CD14-positive monocyte (primary cell): ENCODE results near the gene NRG3. TPM values are rescaled to one million over a fixed set of nuclear protein-coding genes. Genes with fewer than 3 reads are reported as not detected.

ENCODE experiments used
- DNase-seq, 3 donors: peaks; one replicate each; pipeline ENCODE4 v3.0.0-alpha.2; 2011 to 2022
- H2AFZ ChIP-seq: 2 replicates; pipeline ENCODE4 v1.6.0; 2012; ENCODE audit warnings: mild to moderate bottlenecking, low read depth, low read length, inconsistent platforms; ENCODE audit not compliant: insufficient read depth, poor library complexity, severe bottlenecking
- H3K27ac ChIP-seq, 2 donors: 1 replicate in 1 of 2; 2 replicates in 1 of 2; pipeline ENCODE4 v1.5.1; 2012 to 2013; ENCODE audit warnings: low read length in 2 of 2, control low read depth in 1 of 2, inconsistent platforms in 1 of 2, low read depth in 1 of 2, mild to moderate bottlenecking in 1 of 2
- H3K27me3 ChIP-seq, 2 donors: one replicate each; pipeline versions ENCODE4 v1.6.0 to v1.6.1; 2011 to 2013; ENCODE audit warnings: low read length in 2 of 2; ENCODE audit not compliant: control insufficient read depth in 2 of 2, insufficient read depth in 2 of 2
- H3K36me3 ChIP-seq, 2 donors: replicated peaks in 1 of 2; 1 replicate in 1 of 2; 2 replicates in 1 of 2; pipeline versions ENCODE4 v1.5.1 to v1.6.1; 2012 to 2013; ENCODE audit warnings: low read length in 2 of 2, control low read depth in 1 of 2, inconsistent platforms in 1 of 2, mild to moderate bottlenecking in 1 of 2; ENCODE audit not compliant: insufficient read depth in 2 of 2, control insufficient read depth in 1 of 2
- H3K4me1 ChIP-seq, 2 donors: 1 replicate in 1 of 2; 2 replicates in 1 of 2; pipeline versions ENCODE4 v1.5.1 to v1.6.1; 2012 to 2013; ENCODE audit warnings: low read length in 2 of 2, control low read depth in 1 of 2, inconsistent platforms in 1 of 2, mild to moderate bottlenecking in 1 of 2, moderate library complexity in 1 of 2; ENCODE audit not compliant: insufficient read depth in 2 of 2, control insufficient read depth in 1 of 2
- H3K4me2 ChIP-seq: replicated peaks from 2 replicates; pipeline ENCODE3; 2012; ENCODE audit warnings: low read length, moderate library complexity, mild to moderate bottlenecking; ENCODE audit not compliant: poor library complexity, severe bottlenecking; ENCODE audit errors: extremely low read depth
- H3K4me3 ChIP-seq, 3 experiments: fragments of 200-600 bp in 1 of 3; sonication (generic) in 1 of 3; replicated peaks in 1 of 3; 1 replicate in 2 of 3; 2 replicates in 1 of 3; pipeline ENCODE4 v1.5.1; 2011 to 2013; ENCODE audit warnings: low read length in 3 of 3, mild to moderate bottlenecking in 3 of 3, control low read depth in 2 of 3, low read depth in 2 of 3, inconsistent platforms in 1 of 3, moderate library complexity in 1 of 3
- H3K79me2 ChIP-seq: 2 replicates; pipeline ENCODE4 v1.6.0; 2012; ENCODE audit warnings: mild to moderate bottlenecking, control low read depth, inconsistent platforms, low read length, moderate library complexity; ENCODE audit not compliant: insufficient read depth
- H3K9ac ChIP-seq: 2 replicates; pipeline ENCODE4 v1.6.0; 2017; ENCODE audit warnings: low read length, mild to moderate bottlenecking; ENCODE audit not compliant: insufficient read depth, poor library complexity, severe bottlenecking
- H3K9me3 ChIP-seq, 2 donors: replicated peaks in 1 of 2; 1 replicate in 1 of 2; 2 replicates in 1 of 2; pipeline versions ENCODE4 v1.5.1 to v1.6.1; 2012 to 2013; ENCODE audit warnings: low read length in 2 of 2, control low read depth in 1 of 2; ENCODE audit not compliant: control insufficient read depth in 1 of 2, insufficient read depth in 1 of 2
- H4K20me1 ChIP-seq: 2 replicates; pipeline ENCODE4 v1.6.0; 2012; ENCODE audit warnings: mild to moderate bottlenecking, low read length, control low read depth, moderate library complexity; ENCODE audit not compliant: insufficient read depth
- H3K27ac Mint-ChIP-seq, 7 donors: one replicate each; pipeline ENCODE4 v1.8.0; 2020; ENCODE audit warnings: mild to moderate bottlenecking in 7 of 7, mixed read lengths in 7 of 7, moderate library complexity in 6 of 7, inconsistent platforms in 2 of 7
- H3K27me3 Mint-ChIP-seq, 3 donors: one replicate each; pipeline ENCODE4 v1.8.0; 2021 to 2022; ENCODE audit warnings: low read depth in 3 of 3, mild to moderate bottlenecking in 3 of 3, mixed read lengths in 3 of 3, moderate library complexity in 3 of 3, inconsistent platforms in 1 of 3
- H3K36me3 Mint-ChIP-seq, 2 donors: one replicate each; pipeline ENCODE4 v1.8.0; 2020; ENCODE audit warnings: mixed read lengths in 2 of 2, inconsistent platforms in 1 of 2, mild to moderate bottlenecking in 1 of 2
- H3K4me1 Mint-ChIP-seq: one replicate; pipeline ENCODE4 v1.8.0; 2020; ENCODE audit warnings: mild to moderate bottlenecking, mixed read lengths
- H3K4me3 Mint-ChIP-seq, 2 donors: one replicate each; pipeline ENCODE4 v1.8.0; 2020; ENCODE audit warnings: mild to moderate bottlenecking in 2 of 2, mixed read lengths in 2 of 2, moderate library complexity in 1 of 2
- H3K9me3 Mint-ChIP-seq, 7 donors: one replicate each; pipeline ENCODE4 v1.8.0; 2020 to 2022; ENCODE audit warnings: mixed read lengths in 7 of 7, mild to moderate bottlenecking in 6 of 7, moderate library complexity in 6 of 7, inconsistent platforms in 2 of 7
- CTCF ChIP-seq: fragments of 200-600 bp; IDR thresholded peaks from one replicate; pipeline ENCODE4 v1.8.0; 2022; ENCODE audit warnings: antibody characterized with exemption, mild to moderate bottlenecking
- WGBS: methylation state at CpG from one replicate; pipeline ENCODE4 v1.1.5; 2013; ENCODE audit warnings: missing lambda C conversion rate; ENCODE audit not compliant: insufficient coverage; 5-methylcytosine and 5-hydroxymethylcytosine counted together
- intact Hi-C, 2 donors: fragments of 100-400 bp; cut with micrococcal nuclease; formaldehyde crosslinking; loops; one replicate each; pipeline versions ENCODE4 v1.15.0 to v1.15.1; 2023
- polyA plus RNA-seq, 3 donors: library from polyadenylated mRNA; depleted of rRNA in 1 of 3; unstranded in 2 of 3; stranded (reverse) in 1 of 3; fragments of 300-500 nt in 2 of 3; fragments of >200 nt in 1 of 3; fragmentation: Illumina TruSeq in 2 of 3; gene quantifications; 1 replicate in 2 of 3; 2 replicates in 1 of 3; pipeline ENCODE4 v1.2.3, GENCODE V29; 2012 to 2021

Gene NRG3
- polyA plus RNA-seq, 3 donors, result not detected

- Histone ChIP-seq H3K36me3 (no peaks in the 10 kb centered on the region), H3K79me2 (no peaks in the 10 kb centered on the region), H3K27me3 (no peaks in the 10 kb centered on the region), H3K27ac (no peak overlapping the region), H3K9ac (no peak overlapping the region), H3K4me3 (no peak overlapping the region), H2AFZ (no peak overlapping the region), H3K4me2 (no peak overlapping the region), H3K9me3 (peaks cover 0 to 6% of the 10 kb centered on the region in 2 donors), H3K4me1 (no peaks in the 10 kb centered on the region), H4K20me1 (no peaks in the 10 kb centered on the region)
- H3K4me1 Mint-ChIP-seq, result no peaks in the 10 kb centered on the region
- TF ChIP-seq CTCF, result no peak
- no peak for DNase-seq
- no peak overlapping the region for H3K4me3 Mint-ChIP-seq
- no peaks in the 10 kb centered on the region for H3K36me3 Mint-ChIP-seq
- H3K9me3 Mint-ChIP-seq, result peaks cover 0 to 5% (median 1%) of the 10 kb centered on the region in 7 donors
- WGBS, result 85% methylated on average over 3 of the region's 4 CpGs
- H3K27me3 Mint-ChIP-seq, result no peaks in the 10 kb centered on the region
- intact Hi-C loops, result no loop called here
- H3K27ac Mint-ChIP-seq, result no peak overlapping the region
Observed at GRCh38 chr10:82621680-82622079, 746.7 kb downstream of the NRG3 start.

GRCh38 chr10:82622479-82622878 lies 747.5 kb downstream of the NRG3 start:
- no peaks in the 10 kb centered on the region for H3K79me2 ChIP-seq
- H3K36me3 Mint-ChIP-seq, result no peaks in the 10 kb centered on the region
- no peak overlapping the region for H3K27ac Mint-ChIP-seq
- intact Hi-C loops, result no loop called here
- H3K4me1 Mint-ChIP-seq, result no peaks in the 10 kb centered on the region
- no peak overlapping the region for H2AFZ ChIP-seq
- no peak overlapping the region for H3K4me3 Mint-ChIP-seq
- H3K4me3 ChIP-seq, result no peak overlapping the region
- H3K9me3 ChIP-seq, result peaks cover 0 to 6% of the 10 kb centered on the region in 2 donors
- H4K20me1 ChIP-seq, result no peaks in the 10 kb centered on the region
- H3K9me3 Mint-ChIP-seq, result peaks cover 0 to 3% (median 1%) of the 10 kb centered on the region in 7 donors
- no peak overlapping the region for H3K27ac ChIP-seq
- TF ChIP-seq CTCF, result no peak
- no peak overlapping the region for H3K4me2 ChIP-seq
- DNase-seq, result no peak
- WGBS, result no CpG with 5 or more reads among the region's 5 CpGs
- no peaks in the 10 kb centered on the region for H3K4me1 ChIP-seq
- no peak overlapping the region for H3K9ac ChIP-seq
- H3K27me3 Mint-ChIP-seq, result no peaks in the 10 kb centered on the region
- H3K36me3 ChIP-seq, result no peaks in the 10 kb centered on the region
- no peaks in the 10 kb centered on the region for H3K27me3 ChIP-seq
